AML-193 (cell line): ENCODE data around the gene TMEM214.

Experiments used
- DNase-seq, 2 experiments: peaks; one replicate each; lab custom pipeline; 2025; lab: John Stamatoyannopoulos, UW

The TMEM214 gene

DNA sequence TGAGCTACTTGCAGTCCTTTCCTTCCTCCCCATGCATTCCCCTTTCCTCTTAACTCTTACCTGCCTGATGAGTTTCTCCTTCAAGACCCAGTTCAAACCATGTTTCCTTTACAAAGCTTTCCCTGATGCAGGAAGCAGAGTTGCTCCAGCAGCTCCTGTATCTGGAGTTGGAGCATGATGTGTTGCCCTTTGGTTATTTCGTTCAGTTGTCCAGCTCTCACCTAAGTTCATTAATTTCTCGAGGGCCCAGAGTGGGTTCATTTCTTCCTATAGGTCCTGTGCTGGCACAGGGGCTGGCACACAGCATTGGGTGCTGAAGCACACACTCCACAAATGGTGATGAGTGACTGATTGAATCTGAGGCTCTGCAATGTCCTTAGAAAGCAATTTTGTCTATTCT lies 23.0 kb upstream of the TMEM214 start:
- no peak for DNase-seq

DNA sequence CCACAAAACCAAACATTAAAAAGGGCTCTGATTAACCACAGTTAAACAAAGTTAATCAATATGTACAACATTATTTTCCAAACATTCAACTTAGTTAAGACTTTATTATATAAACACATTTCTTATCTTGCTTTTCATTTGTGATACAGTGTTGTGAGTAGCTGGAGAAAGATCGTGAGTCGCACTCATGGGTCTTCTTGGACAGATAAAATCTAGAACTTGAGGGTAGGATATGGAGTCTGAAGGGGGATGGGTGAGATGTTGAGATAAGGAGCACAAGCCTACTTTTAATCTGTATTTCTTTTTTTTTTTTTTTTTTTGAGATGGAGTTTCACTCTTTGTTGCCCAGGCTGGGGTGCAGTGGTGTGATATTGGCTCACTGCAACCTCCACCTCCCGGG lies 22.6 kb upstream of the TMEM214 start:
- no peak for DNase-seq

DNA sequence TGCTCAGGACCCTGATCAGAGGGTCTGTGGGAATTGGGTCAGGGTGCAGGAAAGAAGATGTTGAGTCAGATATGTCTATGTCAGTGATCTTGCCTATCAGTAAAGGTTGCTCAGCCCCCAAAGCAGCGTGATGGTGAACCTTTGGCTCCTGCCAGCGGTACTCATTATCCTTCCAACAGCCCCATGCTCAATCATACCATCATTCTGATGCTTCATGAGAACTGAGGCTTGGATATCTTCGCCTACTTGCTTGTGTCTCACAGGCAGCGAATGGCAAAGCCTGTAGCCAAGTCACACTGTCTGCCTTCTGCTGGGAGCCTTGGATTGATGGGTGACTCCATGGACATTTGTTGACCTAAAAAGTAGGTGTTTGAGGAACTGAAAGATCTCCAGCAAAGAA lies 19.0 kb upstream of the TMEM214 start:
- DNase-seq = no peak

DNA sequence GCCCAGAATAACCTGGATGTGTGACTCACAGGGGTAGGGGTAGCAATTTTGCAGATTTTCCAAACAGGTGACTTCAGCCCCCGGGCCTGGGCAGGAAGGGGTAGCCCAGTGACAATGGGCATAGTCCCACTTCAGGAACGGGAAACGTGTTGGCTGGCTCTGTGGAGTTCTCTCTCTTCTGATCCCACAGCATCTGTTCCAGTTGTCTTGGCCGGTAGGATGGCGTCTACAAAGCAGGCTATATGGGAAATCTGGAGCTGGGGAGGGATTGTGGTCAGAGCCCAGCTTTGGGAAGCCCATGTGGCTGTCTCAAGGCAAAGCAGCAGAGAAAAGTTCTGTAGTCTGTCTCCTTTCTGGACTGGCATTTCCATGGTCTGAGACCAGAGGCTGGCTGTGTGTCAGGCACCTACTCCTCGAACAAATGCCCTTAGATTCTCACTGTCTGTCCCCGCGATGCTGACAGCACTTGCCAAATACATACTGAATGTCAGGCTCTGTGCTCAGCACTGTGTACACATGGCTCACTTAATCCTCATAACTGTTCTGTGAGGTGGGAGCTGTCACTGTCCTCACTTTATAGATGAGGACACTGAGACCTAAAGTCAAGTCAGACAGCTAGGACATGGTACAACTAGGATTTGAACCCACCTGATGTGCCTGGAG lies 17.9 kb upstream of the TMEM214 start:
- DNase-seq = no peak

DNA sequence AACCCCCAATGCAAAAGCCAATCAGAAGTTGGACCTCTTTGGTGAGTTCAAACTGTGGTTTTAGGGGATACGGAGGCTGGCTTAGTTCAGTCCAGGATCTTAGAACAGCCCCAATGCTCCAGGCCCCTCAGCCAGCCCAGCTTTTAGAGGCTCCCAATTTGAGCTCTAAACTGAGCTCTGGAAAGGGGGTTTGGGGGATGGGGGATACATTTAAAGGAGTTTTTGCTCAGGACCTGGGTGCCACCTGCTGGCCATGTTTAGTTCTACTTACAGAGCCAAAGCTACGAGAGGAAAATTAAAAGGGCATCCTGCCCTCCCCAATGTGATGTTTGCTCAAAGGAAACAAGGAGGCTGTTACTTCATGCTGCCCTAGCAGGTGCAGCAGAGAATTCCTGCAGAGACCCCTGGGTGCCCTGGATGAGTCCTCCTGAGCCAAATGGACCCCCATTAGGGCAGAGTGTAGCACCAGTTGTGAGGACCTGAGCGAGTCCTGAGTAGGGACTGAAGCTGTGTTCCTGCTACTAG lies 15.9 kb upstream of the TMEM214 start:
- peak; percentile 36 to 51 for DNase-seq

DNA sequence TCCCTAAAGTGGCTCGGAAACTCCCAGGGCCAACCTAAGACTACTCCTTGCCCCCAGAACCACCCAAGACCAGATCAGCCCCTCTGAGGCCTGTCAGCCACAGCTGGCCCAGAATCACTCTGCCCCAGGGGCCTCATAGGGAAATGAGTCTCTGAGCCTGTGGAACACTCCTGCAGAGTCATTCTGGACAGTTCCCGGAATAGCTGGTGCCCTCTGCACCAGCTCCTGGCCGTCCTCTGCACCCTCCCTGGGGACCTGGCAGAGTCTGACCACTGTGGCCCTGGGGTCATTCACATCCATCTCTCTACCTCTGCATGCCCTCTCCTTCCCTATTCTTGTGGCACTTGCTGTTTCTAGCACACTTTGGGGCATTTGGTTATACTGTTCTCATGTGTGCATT lies 14.6 kb upstream of the TMEM214 start:
- DNase-seq = no peak

DNA sequence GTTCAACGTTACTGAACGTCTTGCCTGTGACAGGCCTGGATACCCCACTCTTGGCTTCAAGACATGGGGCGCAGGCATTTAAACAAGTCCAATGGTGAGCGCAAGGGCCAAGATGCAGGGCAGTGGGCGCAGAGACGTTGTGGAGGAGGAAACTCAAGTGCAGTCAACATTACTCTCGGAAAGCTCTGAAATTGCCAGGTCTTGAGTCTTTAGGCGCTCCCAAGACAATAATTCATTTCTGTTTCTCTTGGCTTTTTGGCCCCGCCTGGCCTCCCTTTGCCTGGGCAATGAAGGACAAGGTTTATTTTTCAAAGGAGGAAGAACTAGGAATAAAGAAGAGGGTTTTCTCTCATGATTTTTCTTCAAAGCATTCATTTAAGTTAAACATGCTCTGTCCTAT lies 13.3 kb upstream of the TMEM214 start:
- no peak for DNase-seq

DNA sequence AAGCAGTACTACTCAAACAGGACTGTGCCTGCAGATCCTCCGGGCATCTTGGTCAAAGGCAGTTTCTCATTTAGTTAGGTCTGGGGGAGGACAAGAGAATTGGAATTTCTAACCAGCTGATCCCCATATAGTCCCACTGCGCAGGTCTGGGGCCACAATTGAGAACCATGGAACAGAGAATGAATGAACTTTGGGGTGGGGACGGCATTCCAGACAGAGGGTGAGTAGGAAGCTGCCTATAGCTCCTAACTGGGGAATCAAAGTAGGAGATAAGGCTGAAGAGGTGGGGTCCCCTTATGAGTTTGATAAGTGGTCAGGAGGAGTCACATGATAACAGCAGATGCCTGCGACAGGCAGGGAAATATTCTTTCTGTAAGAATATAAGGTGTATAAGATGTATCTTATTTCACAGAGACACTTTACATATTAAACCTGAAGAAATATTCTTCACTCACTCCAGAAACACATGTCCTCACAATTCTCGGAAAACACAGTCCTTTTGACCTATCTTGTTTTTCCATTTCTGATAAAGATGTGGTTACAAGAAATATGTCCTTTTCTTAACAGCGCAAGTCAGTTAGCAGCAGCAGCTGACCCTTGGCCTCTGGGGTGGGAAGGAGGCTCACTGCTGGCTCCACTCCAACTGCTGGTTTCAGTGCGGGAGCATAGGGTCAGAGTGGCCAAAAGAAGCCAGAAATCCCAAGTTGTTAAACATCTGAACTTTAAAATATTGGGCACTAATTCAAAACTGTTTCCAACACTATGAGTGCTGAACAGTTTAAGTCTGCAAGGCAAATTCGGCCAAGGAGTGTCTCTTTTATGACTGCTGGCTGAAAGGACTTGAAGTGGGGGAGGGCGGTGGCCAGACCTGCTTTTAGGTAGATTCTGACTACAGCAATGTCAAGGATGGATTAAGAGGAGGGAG lies 12.6 kb upstream of the TMEM214 start:
- DNase-seq = no peak

DNA sequence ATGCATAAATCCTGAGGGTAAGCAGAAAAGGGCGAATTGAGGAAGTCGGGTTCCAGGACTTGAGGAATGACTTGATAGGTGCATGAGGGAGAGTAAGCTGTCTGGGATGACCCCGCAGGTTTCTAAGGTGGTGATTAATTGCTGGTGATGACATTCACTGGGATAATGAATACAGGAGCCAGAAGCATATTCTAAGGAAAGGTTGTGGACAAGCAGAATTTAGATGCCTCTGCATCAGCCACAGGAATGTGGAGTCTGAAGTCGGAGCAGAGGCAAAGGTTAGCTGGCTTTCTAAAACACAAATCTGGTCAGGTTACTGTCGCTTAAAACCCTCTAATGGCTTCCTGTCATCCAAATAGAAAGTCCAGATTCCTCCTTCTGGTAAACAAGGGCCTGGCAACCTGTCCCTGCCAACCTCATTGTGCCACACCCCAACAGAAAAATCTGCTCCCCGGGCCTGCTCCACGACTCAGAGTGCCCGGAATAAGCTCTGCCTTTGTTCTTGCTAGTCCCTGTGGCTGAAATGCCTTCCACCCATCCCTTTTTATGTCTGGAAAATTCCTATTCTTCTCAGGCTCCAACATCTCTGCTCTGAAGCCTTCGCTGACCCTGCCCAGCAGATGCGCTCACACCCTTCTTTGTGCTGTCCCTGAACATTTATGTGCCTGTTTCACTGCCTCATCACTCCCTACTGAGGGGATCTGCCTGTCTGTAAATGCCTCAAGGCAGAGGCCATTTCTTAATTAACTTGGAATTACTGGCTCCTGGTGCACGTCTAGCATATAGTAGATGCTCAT lies 11.3 kb upstream of the TMEM214 start:
- DNase-seq = no peak

DNA sequence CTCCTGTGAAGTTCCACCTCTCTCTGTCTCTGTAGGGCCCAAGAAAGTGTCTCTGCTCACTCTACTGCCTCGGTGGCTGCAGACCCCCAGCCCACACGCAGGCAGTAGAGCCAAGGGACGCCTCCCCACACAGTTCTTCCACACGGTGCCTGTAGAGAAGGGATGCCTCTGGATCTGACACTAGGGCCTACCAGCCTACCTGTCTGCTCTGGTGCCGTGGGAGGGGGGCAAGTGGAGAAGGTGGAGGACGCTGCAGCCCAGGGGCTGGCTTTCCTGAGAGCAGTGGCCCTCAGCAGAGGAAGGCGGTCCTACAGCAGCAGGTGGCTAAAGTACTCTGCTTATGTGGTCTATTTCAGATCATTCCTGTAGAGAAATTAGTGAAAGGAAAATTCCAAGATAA lies 9.0 kb upstream of the TMEM214 start:
- DNase-seq = no peak

DNA sequence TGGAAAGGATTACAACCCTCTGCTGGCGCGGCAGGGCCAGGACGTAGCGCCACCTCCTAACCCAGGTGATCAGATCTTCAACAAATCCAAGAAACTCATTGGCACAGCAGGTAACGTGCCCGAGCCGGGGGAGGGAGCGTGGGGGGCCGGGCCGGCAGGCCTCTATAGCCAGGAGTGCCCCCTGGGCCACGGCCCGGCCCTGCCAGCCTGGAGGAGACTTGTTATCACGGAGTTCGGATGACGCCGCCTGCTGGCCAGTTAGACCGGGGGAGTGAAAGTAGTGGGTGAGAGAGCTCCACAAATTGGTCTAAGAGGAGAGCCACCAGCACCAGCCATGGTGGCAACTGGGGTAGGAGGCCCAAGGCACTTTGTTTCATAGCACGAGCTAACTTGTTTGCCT lies 8.6 kb upstream of the TMEM214 start:
- DNase-seq = no peak

DNA sequence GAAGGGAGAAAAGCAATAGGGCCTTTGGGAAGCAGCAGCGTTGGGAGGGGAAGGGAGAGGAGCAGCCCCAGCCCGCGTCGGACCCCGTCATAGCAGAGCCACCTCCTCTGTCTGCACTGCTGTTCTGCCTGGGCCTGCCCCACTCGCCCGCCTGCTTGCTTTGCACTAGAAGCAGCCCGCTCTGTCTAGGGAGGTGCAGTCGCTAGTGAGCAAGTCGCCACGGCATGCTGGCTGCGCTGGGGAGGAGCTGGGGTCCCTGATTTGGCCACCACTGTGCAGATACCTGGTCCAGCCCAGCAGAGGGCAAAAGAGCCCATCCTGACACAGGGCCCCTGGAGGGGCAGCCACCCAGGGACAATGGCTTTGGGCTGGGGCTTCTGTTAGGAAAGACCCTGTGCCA lies 8.0 kb upstream of the TMEM214 start:
- no peak for DNase-seq

DNA sequence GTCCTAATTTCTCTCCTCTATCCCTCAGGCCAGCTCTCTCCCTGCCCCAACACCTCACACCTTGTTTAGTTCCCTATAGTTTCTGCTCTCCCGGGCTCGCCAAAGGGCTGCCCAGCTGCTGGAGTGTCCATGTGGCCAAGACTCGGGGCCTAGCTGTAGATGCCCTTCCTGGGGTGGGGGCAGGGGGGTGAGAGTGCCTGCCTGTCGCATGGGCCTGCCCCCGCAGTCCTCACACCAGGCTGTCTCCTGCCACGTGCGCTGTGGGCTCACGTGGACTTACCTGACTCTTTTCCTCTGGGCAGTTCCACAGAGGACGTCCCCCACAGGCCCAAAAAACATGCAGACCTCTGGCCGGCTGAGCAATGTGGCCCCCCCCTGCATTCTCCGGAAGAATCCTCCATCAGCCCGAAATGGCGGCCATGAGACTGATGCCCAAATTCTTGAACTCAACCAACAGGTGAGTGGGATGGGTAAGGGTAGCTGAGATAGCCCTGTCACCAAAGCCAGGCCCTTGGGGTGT lies 7.4 kb upstream of the TMEM214 start:
- DNase-seq = no peak

DNA sequence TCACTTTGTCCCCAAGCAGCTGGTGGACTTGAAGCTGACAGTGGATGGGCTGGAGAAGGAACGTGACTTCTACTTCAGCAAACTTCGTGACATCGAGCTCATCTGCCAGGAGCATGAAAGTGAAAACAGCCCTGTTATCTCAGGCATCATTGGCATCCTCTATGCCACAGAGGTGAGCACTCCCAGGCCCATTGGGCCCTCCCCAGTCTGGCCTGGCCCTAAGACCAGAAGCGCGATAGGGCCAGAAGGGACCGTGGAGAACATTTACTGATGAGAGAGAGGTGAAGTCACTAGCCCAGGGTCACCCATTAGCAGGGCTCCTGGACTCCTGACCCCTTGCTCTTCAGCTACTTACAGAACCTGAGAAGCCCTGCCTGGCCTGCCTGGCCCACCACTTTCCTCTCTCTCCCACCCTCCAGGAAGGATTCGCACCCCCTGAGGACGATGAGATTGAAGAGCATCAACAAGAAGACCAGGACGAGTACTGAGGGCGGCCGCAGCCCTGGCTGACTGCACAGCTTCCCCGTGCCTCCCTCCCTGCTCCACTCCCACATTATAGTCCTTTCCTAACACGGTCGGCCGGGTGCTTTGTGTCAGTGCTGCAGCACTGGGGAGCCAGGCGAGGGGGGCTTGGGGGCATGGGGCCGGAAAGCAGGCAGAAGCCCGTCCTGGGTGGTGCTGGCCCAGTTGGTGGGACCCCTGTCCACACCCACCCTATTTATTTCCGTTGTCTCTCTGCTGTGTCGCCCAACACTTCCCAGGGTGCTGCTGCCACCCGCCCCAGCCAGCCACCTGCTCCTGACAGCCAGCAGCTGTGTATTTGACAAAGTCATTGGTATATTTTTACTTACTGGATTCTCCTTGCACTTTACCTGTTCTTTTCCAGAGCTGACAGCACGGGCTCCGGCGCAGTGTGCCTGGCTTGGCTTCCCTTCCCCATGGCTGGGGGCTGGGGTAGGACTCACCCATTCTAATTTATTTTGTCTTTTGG lies 6.6 kb upstream of the TMEM214 start:
- DNase-seq = no peak

DNA sequence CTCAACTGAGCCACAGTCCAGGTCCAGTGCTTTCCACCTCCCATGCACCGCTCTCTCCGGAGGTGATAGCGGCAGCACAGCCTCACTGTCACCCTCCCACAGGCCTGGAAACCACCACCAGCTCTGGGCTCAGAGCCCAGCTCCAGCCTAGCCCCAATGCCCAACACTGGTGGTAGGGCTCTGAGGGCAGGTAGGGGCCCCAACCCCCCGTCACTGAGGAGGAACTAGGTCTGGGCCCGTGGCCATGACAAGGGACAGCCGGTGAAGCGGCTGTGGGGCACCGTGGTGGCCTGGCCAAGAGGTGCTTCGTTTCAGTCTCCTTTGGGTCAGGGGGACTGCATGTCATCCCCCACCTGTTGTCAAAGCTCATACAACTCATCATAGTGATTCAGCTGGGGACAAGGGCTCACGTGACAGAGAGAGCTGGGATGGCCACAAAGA lies 5.5 kb upstream of the TMEM214 start:
- no peak for DNase-seq

DNA sequence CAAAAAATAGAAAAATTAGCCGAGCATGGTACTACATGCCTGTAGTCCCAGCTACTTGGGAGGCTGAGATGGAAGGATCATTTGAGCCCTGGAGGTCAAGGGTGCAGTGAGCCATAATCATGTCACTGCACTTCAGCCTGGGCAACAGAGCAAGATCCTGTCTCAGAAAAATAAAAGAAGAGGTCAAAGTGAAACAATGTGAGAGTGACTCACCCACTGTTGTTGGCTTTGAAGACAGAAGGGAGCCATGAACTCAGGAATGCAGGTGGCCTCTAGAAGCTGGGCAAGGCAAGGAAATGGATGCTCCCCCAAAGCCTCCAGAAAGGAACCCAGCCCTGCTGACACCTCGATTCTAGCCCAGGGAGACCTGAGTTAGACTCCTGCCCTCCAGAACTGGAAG lies 3.7 kb upstream of the TMEM214 start:
- DNase-seq = no peak

DNA sequence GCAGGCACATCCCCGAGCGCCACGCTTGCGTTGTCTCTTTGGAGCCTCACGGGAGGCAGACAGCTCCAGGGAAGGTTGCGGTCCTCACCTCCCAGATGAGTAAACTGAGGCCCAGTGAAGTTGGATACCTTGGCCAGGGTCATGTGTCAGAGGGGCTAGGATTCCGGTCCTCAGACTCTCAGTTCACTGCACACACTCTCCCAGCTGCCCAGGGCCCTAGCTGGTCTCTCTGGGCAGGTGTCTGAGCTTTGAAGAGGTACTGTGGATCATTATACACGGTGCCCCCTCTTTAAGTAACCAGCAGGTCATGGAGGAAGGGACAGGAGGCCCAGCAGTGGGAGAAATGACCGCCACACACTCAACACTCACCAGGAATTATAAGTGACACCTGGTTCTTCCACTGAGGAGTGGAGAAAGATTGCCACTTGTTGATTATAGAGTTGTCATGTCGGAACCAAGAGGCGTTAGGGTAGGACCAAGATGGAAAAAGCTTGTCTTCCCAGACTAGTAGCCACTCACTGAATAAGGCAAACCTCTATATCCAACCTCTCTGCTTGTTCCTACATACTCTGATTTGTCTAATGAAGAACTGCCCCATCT lies 588 bp downstream of the TMEM214 start:
- no peak for DNase-seq

DNA sequence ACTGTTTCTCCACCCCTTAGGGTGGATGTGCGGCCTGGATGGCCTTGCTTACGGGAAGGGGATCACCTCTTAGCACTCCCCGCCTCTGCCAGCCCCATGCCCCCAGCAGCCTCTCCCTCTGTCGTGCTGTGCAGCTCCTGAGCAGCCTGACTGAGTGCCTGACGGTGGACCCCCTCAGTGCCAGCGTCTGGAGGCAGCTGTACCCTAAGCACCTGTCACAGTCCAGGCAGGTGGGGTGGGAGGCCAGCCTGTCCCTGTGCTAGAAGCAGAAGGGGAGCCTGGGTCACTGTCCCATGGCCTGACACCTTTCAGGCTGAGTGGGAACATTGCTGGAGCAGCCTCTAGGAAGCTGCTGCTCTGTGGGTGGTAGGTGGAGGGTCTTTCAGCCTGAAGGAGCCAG lies 5.2 kb downstream of the TMEM214 start:
- no peak for DNase-seq

DNA sequence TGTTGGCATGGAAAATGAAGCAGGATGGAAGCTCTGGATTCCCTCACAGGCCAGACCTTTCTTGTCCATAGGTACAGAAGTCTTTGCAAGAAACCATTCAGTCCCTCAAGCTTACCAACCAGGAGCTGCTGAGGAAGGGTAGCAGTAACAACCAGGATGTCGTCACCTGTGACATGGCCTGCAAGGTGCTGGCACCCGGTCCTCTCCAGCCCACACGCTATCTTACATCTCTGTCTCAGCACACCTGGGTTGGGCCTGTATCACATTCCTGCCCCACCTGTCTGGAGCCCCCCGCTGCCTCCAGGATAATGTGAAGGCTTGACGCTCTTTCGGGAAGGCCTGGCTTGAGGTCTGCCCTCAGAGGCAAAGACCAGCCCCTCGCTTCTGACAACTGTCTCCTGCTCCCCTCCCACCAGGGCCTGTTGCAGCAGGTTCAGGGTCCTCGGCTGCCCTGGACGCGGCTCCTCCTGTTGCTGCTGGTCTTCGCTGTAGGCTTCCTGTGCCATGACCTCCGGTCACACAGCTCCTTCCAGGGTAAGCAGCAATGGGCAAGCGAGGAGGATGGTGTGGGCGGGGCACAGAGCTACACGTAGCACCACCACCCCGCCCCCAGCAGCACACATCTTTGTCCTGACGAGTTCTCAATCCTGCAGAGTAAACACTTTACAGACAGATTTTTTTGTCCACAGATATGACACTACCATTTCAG lies 6.0 kb downstream of the TMEM214 start:
- DNase-seq = no peak

DNA sequence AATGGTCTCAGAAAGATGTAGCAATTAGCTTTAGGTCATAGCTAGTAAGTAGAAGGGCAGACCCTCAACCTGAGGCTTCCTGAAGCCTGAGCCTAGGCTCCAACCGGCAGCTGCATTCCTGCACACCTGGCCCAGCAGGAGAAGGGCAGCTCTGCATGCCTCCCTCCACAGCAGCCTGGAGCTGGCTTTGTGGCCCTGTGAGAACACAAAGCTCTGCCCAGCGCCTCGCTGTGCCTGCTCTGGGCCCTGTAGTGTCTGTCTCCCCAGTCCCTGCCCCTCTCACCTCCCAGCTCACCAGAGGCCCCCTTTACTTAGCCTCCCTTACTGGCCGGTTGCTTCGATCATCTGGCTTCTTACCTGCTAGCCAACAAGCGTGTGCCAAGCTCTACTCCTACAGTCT lies 6.7 kb downstream of the TMEM214 start:
- no peak for DNase-seq
